AG04449 (cell line): ENCODE results near the gene NLGN4Y.

Experiments used
- CTCF ChIA-PET: fragments of 350-600 bp; formaldehyde crosslinking; extraction: SDS; loops from one replicate; lab custom pipeline; 2021; ENCODE audit warnings: antibody characterized with exemption; lab: Yijun Ruan, JAX
- POLR2A ChIA-PET: fragments of 400-600, 350-600 bp; formaldehyde crosslinking; extraction: SDS; loops from one replicate; lab custom pipeline; 2020; ENCODE audit warnings: antibody characterized with exemption, inconsistent platforms; lab: Yijun Ruan, JAX
- DNase-seq: peaks from one replicate; pipeline ENCODE4 v3.0.0-alpha.2; 2010; ENCODE audit warnings: low read depth, low spot score
- H3K4me3 ChIP-seq: 2 replicates; pipeline ENCODE4 v1.5.1; 2011; ENCODE audit warnings: low read depth, mild to moderate bottlenecking, control low read depth, low read length
- CTCF ChIP-seq: IDR thresholded peaks from one replicate; pipeline ENCODE4 v1.5.1; 2011; ENCODE audit warnings: mild to moderate bottlenecking, moderate library complexity, low read length, control low read depth, inconsistent platforms; ENCODE audit not compliant: insufficient read depth; ENCODE audit errors: missing control alignments

Gene NLGN4Y

GRCh38 chrY:14523491-14524271 lies 648 bp upstream of the NLGN4Y start:
- H3K4me3 ChIP-seq: peak overlapping the region; percentile 68
- POLR2A ChIA-PET: interaction anchor here (0.5 kb wide), 1 partner anchor 677 kb away, joined by 3 read pairs; no protein-coding TSS in a partner anchor
- CTCF ChIA-PET: interaction anchor here (0.8 kb wide), 1 partner anchor 1102 kb away, joined by 3 read pairs; no protein-coding TSS in a partner anchor
- TF ChIP-seq CTCF: no peak
- DNase-seq: no peak

GRCh38 chrY:14525315-14525714 lies 986 bp downstream of the NLGN4Y start:
- peak overlapping the region; percentile 68 for H3K4me3 ChIP-seq
- no peak for TF ChIP-seq CTCF
- CTCF ChIA-PET: no interaction called here
- DNase-seq: no peak
- POLR2A ChIA-PET: no interaction called here

GRCh38 chrY:14528361-14528760 lies 4.0 kb downstream of the NLGN4Y start:
- no peak for DNase-seq
- ChIA-PET POLR2A (no interaction called here), CTCF (no interaction called here)
- no peak overlapping the region for H3K4me3 ChIP-seq
- TF ChIP-seq CTCF: no peak

- no peak for DNase-seq
- H3K4me3 ChIP-seq: no peak overlapping the region
- no peak for TF ChIP-seq CTCF
- ChIA-PET POLR2A (no interaction called here), CTCF (no interaction called here)
Measured at GRCh38 chrY:14536703-14537102, 12.4 kb downstream of the NLGN4Y start.

- H3K4me3 ChIP-seq: no peak overlapping the region
- POLR2A ChIA-PET: no interaction called here
- TF ChIP-seq CTCF: no peak
- DNase-seq: no peak
- CTCF ChIA-PET: no interaction called here
Measured at GRCh38 chrY:14543506-14543905, 19.2 kb downstream of the NLGN4Y start.

GRCh38 chrY:14581294-14581693 lies 57.0 kb downstream of the NLGN4Y start:
- no peak for DNase-seq
- ChIA-PET CTCF (interaction anchor here (0.8 kb wide), 1 partner anchor 19 kb away, joined by 3 read pairs; no protein-coding TSS in a partner anchor), POLR2A (no interaction called here)
- TF ChIP-seq CTCF: no peak
- no peak overlapping the region for H3K4me3 ChIP-seq
